Activated T-helper 1 cell treated with anti-CD3 and anti-CD28 coated beads, Interleukin-12 subunit alpha, Interleukin-12 subunit beta, Interleukin-2, Interleukin-4 antibody, amounts not matched to agents 30 ng/mL and 10 ng/mL and 1 ng/mL, durations not matched to agents 14 hours and 24 hours and 36 hours (primary cell): ENCODE data around the gene LRIG1. TPM values are rescaled to one million over a fixed set of nuclear protein-coding genes. Genes with fewer than 3 reads are reported as not detected.
A peak's percentile ranks its signal among the peaks of the same experiment; 100 is the strongest.

ENCODE experiments used
- DNase-seq: peaks from one replicate; pipeline ENCODE4 v3.0.0; 2021; ENCODE audit warnings: low spot score
- H3K27ac Mint-ChIP-seq: one replicate; pipeline ENCODE4 v1.8.0; 2021; ENCODE audit warnings: mild to moderate bottlenecking, mixed read lengths
- H3K27me3 Mint-ChIP-seq: one replicate; pipeline ENCODE4 v1.8.0; 2022; ENCODE audit warnings: mild to moderate bottlenecking, moderate library complexity, mixed read lengths; ENCODE audit not compliant: insufficient read depth
- H3K36me3 Mint-ChIP-seq: one replicate; pipeline ENCODE4 v1.8.0; 2021; ENCODE audit warnings: low read depth, mixed read lengths
- H3K4me1 Mint-ChIP-seq: one replicate; pipeline ENCODE4 v1.8.0; 2021; ENCODE audit warnings: low read depth, mixed read lengths
- H3K4me3 Mint-ChIP-seq: one replicate; pipeline ENCODE4 v1.8.0; 2021; ENCODE audit warnings: mild to moderate bottlenecking, moderate library complexity, mixed read lengths
- H3K9me3 Mint-ChIP-seq: one replicate; pipeline ENCODE4 v1.8.0; 2021; ENCODE audit warnings: mixed read lengths
- intact Hi-C: fragments of 100-400 bp; cut with micrococcal nuclease; formaldehyde crosslinking; loops from one replicate; pipeline ENCODE4 v1.15.1; 2024
- total RNA-seq: library from RNA; stranded (reverse); gene quantifications from 2 replicates; pipeline ENCODE4 v1.2.3, GENCODE V29; 2022

The LRIG1 gene
- total RNA-seq, 1 donor from 2014 or later, result 57.4 TPM

DNA sequence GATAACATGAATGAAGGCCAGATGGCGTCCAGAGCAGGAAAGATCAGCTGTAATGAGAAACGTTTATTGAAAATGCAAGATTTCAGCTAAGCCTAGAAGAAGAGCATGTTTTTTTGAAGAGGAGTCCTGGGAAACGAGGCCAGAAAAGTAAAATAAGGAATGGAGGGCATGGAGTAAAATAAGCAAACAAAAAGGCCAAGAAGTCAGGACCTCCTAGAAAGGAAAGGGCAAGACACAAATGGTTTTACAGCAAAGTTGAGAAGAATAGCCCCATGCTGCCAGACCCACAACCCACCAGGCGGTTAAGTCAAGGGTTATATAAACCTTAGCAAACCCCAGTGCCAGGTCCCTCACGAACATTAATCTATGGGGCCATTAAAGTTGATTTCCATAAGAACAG lies 30.5 kb downstream of the LRIG1 start:
- Mint-ChIP-seq H3K9me3 (no peaks in the 10 kb centered on the region), H3K4me3 (peak overlapping the region; percentile 13), H3K27me3 (no peaks in the 10 kb centered on the region), H3K4me1 (peaks cover 59% of the 10 kb centered on the region), H3K36me3 (peaks cover 28% of the 10 kb centered on the region), H3K27ac (peak overlapping the region; percentile 5)
- DNase-seq, result no peak
- intact Hi-C loops, result loop anchor here (5.0 to 10.0 kb wide), 2 partner anchors 435 to 877 kb away; partner anchors contain the start of gene MAGI1

DNA sequence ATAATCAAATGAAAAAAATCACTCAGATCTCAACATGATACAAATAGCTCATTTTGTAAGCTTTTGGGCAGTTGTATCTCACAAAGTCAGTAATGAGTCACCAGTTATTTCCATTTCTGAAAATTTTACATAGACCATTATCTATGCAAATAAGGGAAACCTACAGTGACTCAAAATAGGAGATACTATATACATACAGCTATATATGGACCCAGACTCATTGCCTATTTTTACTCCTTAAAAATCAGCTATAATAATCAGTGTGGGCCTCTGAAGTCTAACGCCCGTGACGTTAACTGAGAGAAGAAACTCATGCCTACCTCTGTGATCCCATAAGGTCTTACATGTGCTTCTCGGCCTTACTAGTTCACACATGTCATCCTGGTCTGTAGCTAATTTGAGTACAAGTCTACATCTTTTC lies 31.6 kb downstream of the LRIG1 start:
- Mint-ChIP-seq H3K9me3 (no peaks in the 10 kb centered on the region), H3K4me3 (peak overlapping the region; percentile 46), H3K27ac (peak overlapping the region; percentile 83), H3K36me3 (peaks cover 28% of the 10 kb centered on the region), H3K4me1 (peaks cover 60% of the 10 kb centered on the region), H3K27me3 (no peaks in the 10 kb centered on the region)
- no peak for DNase-seq
- intact Hi-C loops, result loop anchor here (1.0 to 10.0 kb wide), 5 partner anchors 26 to 1186 kb away; partner anchors contain the start of gene SUCLG2

DNA sequence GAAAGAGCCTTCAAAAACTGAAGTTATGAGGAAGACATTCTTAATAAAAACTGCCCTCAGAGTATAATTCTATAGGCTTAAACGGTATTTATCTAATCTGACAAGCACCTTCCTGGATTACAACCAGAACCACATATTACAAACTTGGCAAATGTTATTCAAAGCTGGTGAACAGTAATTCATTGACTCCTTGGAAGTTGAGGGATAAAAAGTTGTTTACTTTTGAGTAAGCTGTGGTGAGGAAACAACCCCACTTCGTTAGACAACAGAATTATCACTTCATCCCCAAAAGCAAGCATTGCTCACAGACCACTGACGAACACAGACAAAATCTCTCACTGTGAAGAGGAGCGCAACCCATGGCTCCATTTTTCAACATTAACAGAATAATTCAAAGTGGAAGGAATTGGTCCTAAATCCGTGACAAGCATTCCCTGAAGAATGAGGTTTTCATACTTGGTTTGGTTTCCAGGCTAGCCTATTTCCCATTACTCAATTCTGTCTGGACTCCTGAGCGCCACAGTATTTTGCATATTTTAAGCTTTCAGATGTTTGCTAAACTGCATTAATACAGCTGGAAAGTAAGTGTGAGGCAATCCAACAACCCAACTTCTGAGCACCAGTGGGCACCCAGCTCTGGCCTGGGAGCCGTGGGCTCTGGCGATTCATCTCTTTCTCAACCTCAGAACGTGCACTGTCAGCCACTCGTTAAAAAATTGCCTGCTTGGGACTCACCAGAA lies 32.7 kb downstream of the LRIG1 start:
- Mint-ChIP-seq H3K27ac (peak overlapping the region; percentile 83), H3K4me3 (peak overlapping the region; percentile 46), H3K36me3 (peaks cover 26% of the 10 kb centered on the region), H3K27me3 (no peaks in the 10 kb centered on the region), H3K9me3 (no peaks in the 10 kb centered on the region), H3K4me1 (peaks cover 70% of the 10 kb centered on the region)
- no peak for DNase-seq
- intact Hi-C loops, result loop anchor here (5.0 to 10.0 kb wide), 2 partner anchors 46 to 1187 kb away; partner anchors contain the start of gene SUCLG2

DNA sequence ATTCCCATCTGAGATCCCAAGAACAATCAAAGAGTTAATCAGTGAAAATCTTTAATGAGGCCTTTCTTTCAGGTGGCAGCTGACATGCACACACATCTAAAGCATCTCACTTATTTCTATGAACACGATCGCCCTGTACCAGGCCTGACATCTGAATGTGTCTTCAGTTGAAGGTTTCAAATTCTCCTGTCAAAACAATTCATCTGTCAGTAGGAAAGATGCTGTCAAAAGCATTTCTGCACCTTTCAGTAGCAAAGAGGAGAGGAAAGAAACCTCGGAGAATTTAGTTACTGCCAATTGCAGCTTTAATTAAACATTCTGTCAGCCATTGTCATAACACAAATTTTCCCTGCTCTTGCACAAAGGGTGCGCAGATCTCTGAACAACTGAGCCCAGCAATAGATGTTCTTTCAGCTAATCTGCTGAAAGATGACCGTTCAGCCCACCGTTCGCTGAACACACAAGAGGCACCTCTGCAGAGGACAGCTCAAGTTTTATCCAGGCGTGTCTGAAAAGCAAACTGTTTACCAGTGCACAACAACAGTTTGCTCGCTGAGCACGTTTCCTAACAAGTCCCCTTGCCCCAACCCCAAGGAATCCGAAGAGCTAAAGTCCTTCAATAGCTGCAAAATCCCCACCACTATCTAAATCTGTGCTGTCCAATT lies 34.1 kb downstream of the LRIG1 start:
- peaks cover 81% of the 10 kb centered on the region for H3K4me1 Mint-ChIP-seq
- intact Hi-C loops, result loop anchor here (5.0 to 10.0 kb wide), 2 partner anchors 44 to 1188 kb away; partner anchors contain the start of gene SUCLG2
- peak overlapping the region; percentile 7 for H3K27ac Mint-ChIP-seq
- H3K4me3 Mint-ChIP-seq, result no peak overlapping the region
- H3K9me3 Mint-ChIP-seq, result no peaks in the 10 kb centered on the region
- no peak for DNase-seq
- peaks cover 33% of the 10 kb centered on the region for H3K36me3 Mint-ChIP-seq
- no peaks in the 10 kb centered on the region for H3K27me3 Mint-ChIP-seq

DNA sequence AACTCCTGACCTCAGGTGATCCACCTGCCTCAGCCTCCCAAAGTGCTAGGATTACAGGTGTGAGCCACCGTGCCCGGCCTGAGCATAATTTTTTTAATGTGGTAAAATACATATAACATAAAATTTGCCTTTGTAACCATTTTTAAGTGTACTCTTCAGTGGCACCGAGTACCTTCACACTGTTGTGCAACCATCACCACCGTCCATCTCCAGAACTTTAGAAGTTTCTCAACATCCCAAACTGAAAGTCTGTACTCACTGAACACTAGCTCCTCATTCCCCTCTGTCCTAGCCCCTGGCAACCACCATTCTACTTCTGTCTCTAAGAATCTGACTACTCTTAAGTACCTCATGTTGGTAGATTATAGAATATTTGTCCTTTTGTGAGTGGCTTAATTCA lies 35.2 kb downstream of the LRIG1 start:
- intact Hi-C loops, result loop anchor here (5.0 to 10.0 kb wide), 2 partner anchors 43 to 1189 kb away; partner anchors contain the start of gene SUCLG2

DNA sequence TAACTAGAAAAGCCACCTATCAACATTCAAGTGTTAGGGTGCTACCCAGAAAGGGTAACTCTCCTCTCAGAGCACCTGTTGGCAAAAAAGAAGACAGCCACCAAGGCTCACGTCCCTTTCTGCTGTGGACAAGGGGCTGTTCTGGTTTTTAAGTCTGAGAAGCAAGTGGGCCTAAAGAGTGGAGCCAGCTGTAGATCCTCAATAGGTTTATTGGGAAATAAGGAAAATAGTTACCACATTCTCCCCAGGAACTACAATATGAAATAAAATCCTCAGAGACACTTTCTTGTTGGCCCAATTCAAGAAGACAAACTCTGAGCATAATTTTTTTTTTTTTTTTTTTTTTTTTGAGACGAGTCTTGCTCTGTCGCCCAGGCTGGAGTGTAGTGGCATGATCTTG lies 35.8 kb downstream of the LRIG1 start:
- Mint-ChIP-seq H3K4me1 (peaks cover 75% of the 10 kb centered on the region), H3K27me3 (no peaks in the 10 kb centered on the region), H3K9me3 (no peaks in the 10 kb centered on the region), H3K4me3 (no peak overlapping the region), H3K36me3 (peaks cover 38% of the 10 kb centered on the region), H3K27ac (no peak overlapping the region)
- no peak for DNase-seq
- intact Hi-C loops, result loop anchor here (5.0 to 10.0 kb wide), 2 partner anchors 43 to 1190 kb away; partner anchors contain the start of gene SUCLG2

More for the DNA sequence above, 35.2 kb downstream of the LRIG1 start:
- Mint-ChIP-seq H3K36me3 (peaks cover 36% of the 10 kb centered on the region), H3K27ac (peak overlapping the region; percentile 13), H3K9me3 (no peaks in the 10 kb centered on the region), H3K4me1 (peaks cover 75% of the 10 kb centered on the region), H3K27me3 (no peaks in the 10 kb centered on the region), H3K4me3 (no peak overlapping the region)
- no peak for DNase-seq

DNA sequence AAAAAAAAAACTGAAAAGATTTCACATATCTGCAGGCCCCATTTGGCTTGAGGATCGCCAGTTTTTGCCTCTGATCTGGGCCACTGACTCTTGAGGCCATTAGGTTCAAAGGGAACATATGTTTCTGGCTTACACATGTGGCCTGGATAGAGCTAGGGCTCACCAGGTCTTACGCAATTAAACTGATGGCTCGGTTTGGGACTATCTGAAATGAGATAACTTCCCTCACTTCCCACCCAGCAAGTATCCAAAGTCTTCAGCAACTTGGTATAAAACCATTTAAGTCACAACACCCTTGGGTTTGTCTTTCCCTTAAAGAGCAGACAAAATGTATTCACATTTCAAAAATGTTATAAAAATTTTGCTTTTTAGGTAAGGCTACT lies 36.3 kb downstream of the LRIG1 start:
- H3K27ac Mint-ChIP-seq, result no peak overlapping the region
- no peaks in the 10 kb centered on the region for H3K9me3 Mint-ChIP-seq
- intact Hi-C loops, result loop anchor here (10.0 kb wide), 1 partner anchor 1190 kb away; the partner anchor contains the start of gene SUCLG2
- no peak for DNase-seq
- H3K4me1 Mint-ChIP-seq, result peaks cover 72% of the 10 kb centered on the region
- H3K4me3 Mint-ChIP-seq, result no peak overlapping the region
- no peaks in the 10 kb centered on the region for H3K27me3 Mint-ChIP-seq
- H3K36me3 Mint-ChIP-seq, result peaks cover 35% of the 10 kb centered on the region

DNA sequence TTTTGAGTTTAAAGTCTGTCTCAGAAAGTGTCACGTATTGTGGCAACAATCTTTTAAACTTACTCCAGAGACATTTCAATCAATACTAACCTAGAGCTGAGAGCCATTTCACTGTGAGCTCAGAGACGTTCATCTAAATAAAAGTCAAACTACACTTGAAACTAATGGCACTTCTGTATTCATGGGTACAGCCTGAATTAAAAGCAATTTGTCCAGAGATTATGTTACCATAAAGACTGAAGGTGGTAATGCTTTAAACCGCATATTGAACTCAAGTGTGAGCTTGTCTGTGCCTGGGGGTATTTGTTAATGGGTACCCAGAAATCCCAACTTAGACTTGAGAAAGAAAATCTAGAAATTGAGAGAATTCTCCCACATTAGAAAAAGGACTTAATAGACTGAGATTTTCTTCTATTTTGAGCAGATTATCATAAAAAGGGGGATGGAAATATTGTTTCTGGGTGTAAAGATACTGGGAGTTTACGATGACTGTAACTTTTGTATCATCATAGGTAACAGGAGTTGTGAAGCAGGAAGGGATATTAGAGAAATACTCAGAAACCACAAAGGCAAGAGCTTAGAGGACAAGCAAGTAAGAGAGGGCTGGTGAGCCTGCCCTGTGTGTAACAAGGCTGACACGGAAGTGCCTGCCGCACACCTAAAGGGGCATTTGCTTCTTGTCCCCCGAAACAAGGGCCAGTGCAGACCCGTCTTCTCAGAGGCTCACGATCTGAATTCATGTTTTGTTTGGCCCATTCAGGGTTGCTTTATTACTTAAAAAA lies 36.9 kb downstream of the LRIG1 start:
- intact Hi-C loops, result loop anchor here (2.0 to 10.0 kb wide), 2 partner anchors 15 to 1191 kb away; partner anchors contain the start of gene SUCLG2
- Mint-ChIP-seq H3K27me3 (no peaks in the 10 kb centered on the region), H3K4me3 (no peak overlapping the region), H3K36me3 (peaks cover 31% of the 10 kb centered on the region), H3K27ac (peak overlapping the region; percentile 8), H3K9me3 (no peaks in the 10 kb centered on the region), H3K4me1 (peaks cover 66% of the 10 kb centered on the region)
- no peak for DNase-seq

DNA sequence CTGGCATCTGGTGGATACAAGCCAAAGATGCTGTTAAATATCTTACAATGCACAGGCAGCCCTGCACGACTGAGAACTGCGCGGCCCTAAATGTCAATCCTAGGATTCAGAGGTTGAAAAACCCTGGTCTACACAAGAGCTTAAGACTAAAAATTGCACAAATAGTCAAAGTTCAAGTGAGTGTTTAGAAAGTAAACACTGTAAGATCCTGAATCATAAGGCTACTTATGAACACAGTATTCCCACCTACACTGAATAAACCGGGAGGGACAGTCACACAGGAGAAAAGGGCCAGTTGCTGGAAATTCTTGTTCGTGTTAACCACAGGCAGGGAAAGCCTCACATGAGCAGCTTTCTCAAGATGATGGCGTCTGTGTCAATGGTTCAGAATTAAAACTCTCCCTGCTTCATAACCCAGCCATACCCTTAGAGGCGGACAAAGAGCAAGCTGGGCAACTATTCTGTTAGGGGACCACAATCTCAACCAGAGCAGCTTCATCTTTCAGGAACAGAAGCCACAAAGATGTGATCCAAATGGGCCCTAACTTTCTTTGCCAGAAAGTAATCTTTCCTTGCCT lies 37.7 kb downstream of the LRIG1 start:
- Mint-ChIP-seq H3K27me3 (no peaks in the 10 kb centered on the region), H3K4me1 (peaks cover 58% of the 10 kb centered on the region), H3K9me3 (no peaks in the 10 kb centered on the region), H3K4me3 (no peak overlapping the region), H3K36me3 (peaks cover 28% of the 10 kb centered on the region), H3K27ac (no peak overlapping the region)
- intact Hi-C loops, result loop anchor here (2.0 to 10.0 kb wide), 2 partner anchors 14 to 1192 kb away; partner anchors contain the start of gene SUCLG2
- DNase-seq, result no peak

DNA sequence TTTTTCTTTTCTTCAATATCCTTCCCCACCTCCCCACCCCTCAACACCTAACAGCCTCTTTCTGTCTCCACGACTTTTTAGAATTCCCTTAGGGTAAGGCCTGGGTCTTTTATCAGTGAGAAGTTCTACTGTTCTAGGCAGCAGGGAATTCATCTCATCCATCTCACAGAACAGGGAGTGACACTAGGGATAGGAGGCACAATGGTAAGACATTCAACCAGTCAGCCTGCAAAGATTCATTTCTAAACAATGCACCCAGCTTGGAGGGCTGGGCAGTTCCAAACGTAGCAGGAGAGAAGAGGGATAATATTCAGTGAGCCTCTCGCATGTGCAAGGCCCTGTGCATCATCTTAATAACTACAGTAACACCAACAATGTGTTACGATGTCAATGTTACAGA lies 43.6 kb downstream of the LRIG1 start:
- Mint-ChIP-seq H3K27ac (no peak overlapping the region), H3K27me3 (no peaks in the 10 kb centered on the region), H3K4me1 (peaks cover 41% of the 10 kb centered on the region), H3K4me3 (no peak overlapping the region), H3K36me3 (peaks cover 30% of the 10 kb centered on the region), H3K9me3 (no peaks in the 10 kb centered on the region)
- intact Hi-C loops, result no loop called here
- no peak for DNase-seq

DNA sequence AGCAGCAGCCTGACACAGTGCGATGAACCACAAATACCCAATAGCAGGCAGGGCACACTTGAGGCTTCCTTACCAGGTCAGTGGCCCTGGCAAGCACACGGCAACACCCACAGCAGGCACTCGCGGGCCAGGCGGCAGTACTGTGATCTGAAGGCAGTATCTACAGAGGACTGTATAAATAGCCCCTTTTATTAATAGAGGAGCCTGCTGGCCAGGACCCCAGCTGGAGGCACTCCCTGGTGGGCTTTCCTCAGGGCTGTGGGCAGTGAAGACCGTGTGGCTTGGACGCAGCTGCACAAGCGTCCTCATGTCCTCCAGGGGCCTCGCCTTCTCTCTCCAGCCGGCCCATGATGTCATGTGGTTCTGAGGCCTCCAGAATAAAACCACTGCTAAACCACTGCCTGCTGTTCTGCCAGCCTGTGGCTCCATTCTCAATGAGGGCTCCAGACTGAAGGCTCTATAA lies 44.1 kb downstream of the LRIG1 start:
- no peak for DNase-seq
- Mint-ChIP-seq H3K36me3 (peaks cover 25% of the 10 kb centered on the region), H3K4me1 (peaks cover 40% of the 10 kb centered on the region), H3K27ac (no peak overlapping the region), H3K9me3 (no peaks in the 10 kb centered on the region), H3K4me3 (no peak overlapping the region), H3K27me3 (no peaks in the 10 kb centered on the region)
- intact Hi-C loops, result no loop called here

DNA sequence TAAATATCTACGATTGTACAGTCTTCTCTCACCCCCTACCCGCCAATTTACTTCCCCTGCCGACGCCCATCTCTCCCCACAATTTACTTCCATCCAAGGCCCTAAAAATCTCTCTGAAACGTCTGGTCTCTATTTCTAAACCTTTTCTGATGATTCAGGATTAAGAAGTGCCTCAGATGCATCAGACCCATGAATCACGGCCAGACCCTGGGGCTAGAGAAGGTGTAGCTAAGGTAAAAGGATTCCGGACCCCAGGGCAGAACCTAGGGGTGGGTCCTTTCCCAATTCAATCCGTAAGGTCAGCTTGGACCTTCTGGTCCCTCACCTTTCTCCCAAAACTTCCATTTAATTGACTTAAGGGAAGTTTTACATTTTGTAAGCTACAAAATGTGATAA lies 46.4 kb downstream of the LRIG1 start:
- peaks cover 34% of the 10 kb centered on the region for H3K4me1 Mint-ChIP-seq
- DNase-seq, result no peak
- intact Hi-C loops, result no loop called here
- no peaks in the 10 kb centered on the region for H3K9me3 Mint-ChIP-seq
- H3K27ac Mint-ChIP-seq, result no peak overlapping the region
- no peaks in the 10 kb centered on the region for H3K27me3 Mint-ChIP-seq
- no peak overlapping the region for H3K4me3 Mint-ChIP-seq
- peaks cover 30% of the 10 kb centered on the region for H3K36me3 Mint-ChIP-seq
